ENCODE measurements around the gene ARL15.
"Not testable (repeated sequence)": the region's sequence is repeated elsewhere in the genome, so short reads cannot be mapped to it uniquely, and the experiment has no call there.

ARL15 gene

DNA sequence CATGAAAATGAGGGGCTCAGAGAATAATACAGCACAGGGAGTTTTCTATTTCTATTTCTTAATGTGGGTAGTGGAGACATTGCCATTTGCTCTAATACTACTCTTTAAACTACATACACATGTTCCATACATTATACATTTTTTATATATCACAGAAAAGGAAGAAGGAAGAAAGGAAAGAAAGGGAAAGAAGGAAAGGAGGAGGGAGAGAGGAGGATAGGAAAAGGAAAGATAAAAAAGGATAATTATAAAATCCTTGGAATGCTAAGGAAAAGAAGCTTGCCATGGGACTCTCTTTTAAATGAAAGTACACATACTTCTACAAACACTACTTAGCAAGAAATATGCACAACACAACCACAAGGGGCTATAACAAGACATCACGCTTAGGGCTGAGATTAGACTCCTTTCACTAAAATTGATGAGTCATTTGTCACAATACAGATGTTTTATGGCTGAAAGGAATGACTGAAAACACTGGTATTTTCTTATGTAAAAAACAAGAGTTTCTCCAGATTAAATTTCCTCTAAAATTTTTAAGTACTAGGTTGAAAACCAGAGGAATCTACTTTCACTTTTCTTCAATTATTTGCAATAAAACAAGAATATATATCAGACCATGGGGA lies 219.8 kb downstream of the ARL15 start:
- DNase-seq (ENCODE audit: low spot score), result peak; percentile 34

DNA sequence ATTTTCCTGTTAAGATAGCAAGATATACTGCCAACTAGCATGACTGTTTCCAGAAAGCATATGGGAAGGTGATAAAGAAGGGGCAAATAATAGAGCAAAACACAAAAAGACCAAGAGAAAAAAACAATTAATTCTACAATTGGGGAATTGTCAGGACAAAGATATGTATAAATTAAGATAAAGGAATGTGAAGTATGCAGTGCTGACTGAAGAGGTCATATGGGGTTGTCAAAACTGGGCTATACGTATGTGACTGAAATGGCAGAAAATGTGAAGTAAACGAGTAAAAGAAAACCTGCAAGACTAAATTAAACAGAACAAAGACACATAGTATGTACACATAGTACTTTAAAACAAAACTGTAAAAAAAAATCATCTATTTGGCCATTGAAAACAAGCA lies 222.3 kb downstream of the ARL15 start:
- DNase-seq (ENCODE audit: low spot score), result no peak

DNA sequence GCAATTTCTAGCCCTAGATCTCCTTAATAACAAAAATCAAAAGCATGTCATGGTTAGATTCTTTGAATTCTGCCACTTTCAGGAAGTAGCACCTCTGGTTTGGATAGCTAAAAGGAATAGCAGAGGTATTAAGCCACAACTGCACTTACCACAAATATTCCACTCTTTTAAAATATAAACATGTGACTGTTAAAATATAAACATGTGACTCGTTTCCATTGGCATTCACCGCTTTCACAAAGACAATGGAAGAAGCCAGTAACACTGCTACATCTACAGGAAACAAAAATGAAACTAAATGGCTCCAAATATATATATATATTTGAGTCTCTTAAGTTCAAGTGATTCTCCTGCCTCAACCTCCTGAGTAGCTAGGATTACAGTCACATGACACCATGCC lies 222.9 kb downstream of the ARL15 start:
- DNase-seq (ENCODE audit: low spot score), result peak; percentile 33

DNA sequence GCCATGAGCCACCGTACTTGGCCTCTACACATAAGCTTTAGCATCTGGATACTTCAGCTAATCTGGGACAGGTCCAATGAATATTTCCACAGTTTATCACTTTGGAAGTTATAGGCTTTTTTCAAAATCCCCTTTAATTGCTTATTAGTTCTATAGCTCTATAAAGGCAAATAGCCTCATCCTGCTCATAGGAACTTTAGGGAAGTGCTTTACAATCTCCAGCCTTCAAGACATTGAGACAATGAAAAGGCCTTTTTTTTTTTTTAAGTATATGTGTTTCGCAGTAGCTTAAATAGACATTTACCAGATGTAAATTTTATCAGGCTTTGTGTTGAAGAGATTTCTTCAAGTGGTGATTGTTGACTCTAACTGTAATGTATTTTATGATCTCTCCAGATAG lies 224.2 kb downstream of the ARL15 start:
- DNase-seq (ENCODE audit: low spot score), result no peak

DNA sequence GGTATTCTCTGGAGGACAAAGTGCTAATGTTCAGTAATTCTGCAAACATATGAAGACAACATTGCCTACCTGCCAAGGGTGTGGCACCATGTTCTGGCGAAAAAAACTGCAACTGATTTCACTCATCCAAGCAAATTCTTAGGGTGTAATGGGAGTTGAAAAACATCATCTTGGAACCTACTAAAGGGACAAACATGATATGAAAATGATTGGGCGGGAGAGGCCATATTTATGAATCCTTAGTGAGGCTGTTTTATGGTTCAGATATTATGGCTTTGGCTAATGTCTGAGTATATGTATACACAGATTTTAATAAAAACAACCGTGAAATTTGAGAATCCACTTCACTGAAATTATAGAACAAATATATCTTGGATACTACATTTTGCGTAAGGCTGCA lies 225.7 kb downstream of the ARL15 start:
- no peak for DNase-seq (ENCODE audit: low spot score)

DNA sequence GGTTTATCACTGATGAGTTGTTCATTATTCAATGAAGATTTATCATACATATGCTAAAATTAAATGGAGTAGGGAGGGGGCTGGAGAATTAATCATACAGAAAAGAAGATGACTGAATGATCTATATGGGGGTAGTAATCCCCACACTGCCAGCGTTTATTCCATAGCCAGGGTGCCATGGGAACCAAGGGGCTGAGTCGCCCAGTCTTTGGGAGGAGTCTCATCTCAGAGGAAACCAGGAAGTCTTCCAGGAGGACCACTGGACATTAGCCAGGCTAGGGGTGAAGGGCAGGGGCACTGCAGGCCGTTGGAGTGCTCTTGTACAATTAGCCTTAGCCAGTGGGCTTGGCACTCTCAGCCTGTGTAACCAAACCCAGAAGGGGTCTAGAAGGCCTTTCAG lies 226.5 kb downstream of the ARL15 start:
- no peak for DNase-seq (ENCODE audit: low spot score)

DNA sequence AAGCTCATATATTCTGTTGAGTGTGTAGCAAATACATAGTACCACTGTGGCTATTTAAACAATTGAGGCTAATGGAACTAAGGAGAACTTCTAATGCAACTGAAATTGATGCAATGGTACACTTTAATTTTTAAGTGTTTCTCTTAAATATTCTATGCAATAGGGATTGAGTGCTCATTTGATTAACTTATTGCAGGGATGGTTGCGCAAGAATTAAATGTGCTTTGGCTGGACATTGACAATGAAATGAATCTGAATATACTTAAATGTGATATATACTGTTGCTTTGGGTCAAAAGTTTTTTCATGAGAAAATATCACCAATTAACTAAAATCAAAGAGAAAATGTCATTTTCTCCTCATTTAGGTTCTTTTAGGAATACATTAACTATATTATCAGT lies 227.1 kb downstream of the ARL15 start:
- no peak for DNase-seq (ENCODE audit: low spot score)

DNA sequence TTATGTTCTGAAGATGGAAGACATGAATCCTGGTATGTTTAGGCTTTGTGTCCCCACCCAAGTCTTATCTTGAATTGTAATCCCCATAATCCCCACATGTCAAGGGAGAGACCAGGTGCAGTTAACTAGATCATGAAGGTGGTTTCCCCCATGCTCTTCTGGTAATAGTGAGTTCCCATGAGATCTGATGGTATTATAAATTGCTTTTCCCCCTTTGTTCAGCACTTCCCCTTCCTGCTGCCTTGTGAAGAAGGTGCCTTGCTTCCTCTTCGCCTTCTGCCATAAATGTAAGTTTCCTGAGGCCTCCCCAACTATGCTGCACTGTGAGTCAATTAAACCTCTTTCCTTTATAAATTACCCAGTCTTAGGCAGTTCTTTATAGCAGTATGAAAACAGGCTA lies 229.0 kb downstream of the ARL15 start:
- DNase-seq (ENCODE audit: low spot score), result no peak

DNA sequence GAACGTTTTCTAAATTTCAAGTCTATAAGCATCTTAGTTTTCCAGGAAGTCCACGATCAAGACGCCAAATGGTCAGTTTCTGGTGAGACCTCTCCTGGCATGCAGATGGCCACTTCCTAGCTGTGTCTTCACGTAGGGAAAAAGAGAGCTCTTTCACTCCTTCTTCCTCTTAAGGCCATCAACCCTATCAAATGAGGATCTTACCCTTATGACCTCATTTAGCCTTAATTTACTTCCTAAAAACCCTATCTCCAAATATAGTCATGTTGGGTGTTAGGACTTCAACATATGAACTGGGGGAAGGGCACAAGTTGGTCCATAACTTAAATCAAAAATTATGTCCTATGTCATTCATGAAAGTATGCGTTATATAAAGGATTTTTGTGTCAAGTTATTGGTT lies 229.5 kb downstream of the ARL15 start:
- DNase-seq (ENCODE audit: low spot score), result no peak

DNA sequence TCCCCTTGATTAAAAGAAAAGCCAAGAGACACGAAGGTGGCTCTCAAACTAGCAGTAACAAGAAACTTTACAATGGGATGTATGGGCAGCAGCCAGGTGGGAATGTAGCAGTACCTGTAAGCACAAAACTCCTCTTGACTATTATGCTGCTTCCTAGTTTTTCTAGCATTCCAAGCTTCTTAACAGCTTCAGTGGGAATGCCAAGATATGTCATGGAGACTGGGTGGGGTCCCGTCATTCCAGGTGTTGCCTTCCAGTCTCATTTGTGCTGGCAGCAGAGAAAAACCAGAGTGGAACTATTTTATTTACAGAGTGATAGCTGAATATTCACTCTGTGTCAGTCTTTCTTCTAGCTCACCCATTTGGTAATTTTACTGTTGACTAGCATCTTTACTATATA lies 236.6 kb downstream of the ARL15 start:
- no peak for DNase-seq (ENCODE audit: low spot score)

DNA sequence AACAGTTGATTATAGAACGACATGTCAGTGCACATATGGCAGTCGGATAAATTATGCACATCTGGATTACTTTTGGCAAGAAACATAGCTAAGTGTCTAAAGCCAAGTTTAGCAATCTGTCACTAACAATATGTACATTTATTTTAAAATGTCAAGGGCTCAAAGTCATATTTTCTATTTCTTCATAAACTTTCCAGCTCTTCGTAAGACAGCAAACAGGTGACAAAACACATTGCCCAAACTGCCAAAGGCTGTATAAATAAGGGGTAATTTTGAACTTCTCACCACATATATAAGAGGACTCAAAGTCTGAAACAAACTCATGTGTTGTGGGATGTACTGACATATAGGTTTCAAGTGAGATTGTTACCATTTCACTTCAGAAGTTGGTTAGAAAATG lies 237.2 kb downstream of the ARL15 start:
- DNase-seq (ENCODE audit: low spot score), result no peak

DNA sequence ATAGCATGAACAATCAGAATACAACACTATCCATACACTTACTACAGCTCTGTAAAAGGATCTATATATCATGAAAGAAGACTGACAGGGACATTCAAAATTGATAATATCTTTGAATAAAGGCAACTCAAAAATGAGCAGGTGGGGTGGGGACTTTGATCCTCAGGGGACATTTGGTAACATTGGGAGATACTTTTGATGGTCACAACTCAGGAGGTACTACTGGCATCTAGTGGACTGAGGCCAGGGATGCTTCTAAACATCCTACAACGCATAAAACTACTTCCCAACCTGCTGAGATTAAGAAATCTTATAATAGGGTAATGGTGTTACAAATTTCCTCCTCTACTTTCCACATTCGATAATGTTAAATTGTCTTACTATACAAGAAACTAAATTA lies 243.9 kb downstream of the ARL15 start:
- no peak for DNase-seq (ENCODE audit: low spot score)

DNA sequence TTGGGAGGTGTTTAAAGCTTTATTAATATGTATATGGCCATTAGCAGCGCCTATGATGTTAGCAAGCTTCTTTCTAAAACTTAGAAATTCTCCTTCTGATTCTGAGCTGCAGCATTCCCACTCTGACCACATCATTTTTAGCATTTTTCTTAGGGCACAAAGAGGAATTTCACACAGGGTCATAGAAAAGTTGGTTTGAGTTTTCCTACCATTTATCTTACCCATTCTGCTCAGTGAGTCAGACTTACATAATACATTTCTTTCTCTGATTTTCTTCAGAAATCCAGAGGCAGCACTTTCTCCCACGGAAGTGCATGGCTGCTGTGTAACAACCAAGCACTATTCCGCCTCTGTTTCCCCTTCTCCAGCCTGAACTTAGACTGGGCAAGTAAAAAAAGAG lies 246.6 kb downstream of the ARL15 start:
- peak; percentile 66 for DNase-seq (ENCODE audit: low spot score)

DNA sequence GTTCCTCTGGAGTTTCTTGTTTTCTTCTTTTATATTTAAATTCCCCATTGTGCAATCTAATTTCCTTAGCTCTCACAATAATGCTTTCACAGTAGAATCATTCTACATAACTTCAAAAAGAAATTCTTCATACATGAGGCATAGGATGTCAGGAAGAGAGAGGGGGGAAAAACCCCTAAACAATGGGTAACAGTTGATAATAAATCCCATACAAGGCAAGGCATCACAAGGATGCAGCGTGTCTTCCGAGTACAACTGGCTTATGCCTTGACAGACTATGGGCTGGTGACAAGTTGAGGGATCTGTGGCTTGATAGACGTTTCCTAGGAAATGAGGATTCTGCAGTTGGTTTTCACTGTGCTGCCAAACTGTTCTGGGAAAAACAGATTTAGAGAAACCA lies 247.4 kb downstream of the ARL15 start:
- DNase-seq (ENCODE audit: low spot score), result peak; percentile 18

DNA sequence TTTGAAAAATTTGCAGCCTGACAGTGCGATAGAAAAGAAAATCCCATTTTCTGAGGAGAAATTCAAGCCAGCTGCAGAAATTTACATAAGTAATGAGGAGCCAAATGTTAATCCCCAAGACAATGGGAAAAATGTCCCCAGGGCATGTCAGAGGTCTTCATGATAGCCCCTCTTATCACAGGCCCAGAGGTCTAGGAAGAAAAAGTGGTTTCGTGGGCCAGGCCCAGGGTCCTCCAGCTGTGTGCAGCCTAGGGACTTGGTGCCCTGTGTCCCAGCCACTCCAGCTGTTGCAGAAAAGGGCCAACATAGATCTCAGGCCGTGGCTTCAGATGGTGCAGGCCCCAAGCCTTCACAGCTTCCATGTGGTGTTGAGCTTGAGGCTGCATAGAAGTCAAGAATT lies 249.5 kb downstream of the ARL15 start:
- not testable (repeated sequence) for DNase-seq (ENCODE audit: low spot score)

DNA sequence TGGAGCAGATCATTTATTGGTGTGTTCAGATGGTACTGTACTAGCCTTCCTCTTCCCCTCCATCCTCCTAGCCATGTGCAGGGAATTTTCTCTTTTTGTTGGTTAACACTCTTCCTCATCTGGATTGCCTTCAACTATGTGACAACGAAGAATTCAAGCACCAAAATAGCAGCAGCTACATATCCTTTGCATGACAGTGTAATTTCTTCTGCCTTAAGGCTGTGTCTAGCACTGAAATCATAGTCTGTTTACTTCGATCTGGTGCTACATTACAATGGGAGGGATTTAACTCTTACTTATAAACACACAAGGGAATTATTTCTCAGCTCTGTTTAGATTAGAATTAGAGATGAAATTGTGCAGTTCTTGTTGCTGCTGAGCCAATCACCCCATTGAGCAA lies 260.4 kb downstream of the ARL15 start:
- peak; percentile 26 for DNase-seq (ENCODE audit: low spot score)

DNA sequence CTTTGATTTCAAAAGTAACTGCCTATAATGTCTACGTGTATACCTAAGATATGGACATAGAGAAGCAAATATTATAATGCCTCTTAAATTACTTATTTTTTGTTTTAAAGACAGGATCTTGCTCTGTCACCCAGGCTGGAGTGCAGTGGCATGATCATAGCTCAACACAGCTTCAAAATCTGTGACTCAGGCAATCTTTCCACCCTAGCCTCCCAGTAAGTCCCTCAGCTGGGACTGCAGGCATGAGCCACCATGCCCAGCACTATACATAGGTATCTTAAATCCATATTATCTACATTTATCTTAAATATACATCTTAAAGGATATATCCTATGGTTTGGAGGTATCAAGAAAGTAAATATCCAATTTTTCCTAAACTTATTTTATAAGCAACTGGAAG lies 261.2 kb downstream of the ARL15 start:
- DNase-seq (ENCODE audit: low spot score), result peak; percentile 15

DNA sequence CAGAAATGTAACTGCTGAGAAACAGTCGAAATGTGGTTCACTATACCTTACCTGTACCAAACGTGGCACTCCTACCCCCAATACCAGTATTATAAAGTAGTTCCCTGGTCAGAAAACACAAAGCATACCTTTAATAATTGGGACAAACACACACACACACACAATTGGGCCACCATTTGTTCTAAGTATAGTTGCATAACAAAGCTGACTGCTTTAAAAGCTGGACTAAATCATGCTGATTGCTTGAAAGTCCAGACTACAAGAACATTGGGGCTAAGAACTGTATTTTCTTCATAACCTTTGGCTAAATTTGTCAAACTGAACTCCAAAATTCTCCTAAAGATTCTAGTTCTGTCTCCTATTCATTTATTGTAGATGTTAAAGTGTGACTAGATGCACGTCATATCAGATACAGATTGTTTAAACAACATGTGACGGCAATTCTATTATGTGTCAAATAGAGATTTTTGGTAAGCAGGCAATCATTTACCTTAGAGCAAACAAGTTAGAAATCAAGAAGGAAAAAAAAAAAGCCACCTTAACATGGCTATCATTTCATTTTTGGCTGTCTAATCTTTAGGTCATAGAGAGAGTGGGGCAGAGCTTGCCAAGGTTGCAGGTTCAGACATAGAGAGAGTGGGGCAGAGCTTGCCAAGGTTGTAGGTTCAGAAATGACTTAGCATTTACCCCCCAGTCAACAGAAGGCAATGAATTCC lies 265.1 kb downstream of the ARL15 start:
- DNase-seq (ENCODE audit: low spot score), result no peak

DNA sequence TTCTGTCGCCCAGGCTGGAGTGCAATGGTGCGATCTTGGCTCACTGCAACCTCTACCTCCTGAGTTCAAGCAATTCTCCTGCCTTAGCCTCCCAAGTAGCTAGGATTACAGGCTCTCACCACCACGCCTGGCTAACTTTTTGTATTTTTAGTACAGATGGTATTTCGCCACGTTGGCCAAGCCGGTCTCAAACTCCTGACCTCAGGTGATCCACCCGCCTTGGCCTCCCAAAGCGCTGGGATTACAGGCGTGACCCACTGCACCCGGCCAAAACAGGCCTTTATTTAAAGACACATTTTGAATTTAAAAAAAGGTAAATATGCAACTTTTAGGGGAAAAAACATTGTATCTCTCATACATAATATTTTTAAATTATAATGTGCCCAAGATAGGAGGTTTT lies 266.1 kb downstream of the ARL15 start:
- not testable (repeated sequence) for DNase-seq (ENCODE audit: low spot score)

DNA sequence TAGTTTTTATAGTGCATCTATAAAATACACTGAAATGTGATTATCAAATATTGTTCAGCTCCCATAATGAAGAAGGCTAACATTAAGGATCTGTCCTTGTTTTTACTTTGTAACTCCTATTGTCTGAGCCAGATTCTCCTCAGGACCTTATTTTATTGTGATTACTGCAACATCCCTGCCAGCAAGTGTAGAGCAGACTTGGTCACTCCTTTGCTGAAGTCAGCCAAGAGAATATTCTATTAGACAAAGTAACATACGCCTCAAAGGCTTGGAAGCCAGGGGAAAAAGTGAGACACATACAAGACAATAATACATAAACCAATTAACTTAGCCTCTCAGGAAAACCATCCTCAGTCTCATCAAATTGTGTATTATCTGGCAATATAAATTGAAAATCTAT lies 269.6 kb downstream of the ARL15 start:
- no peak for DNase-seq (ENCODE audit: low spot score)

DNA sequence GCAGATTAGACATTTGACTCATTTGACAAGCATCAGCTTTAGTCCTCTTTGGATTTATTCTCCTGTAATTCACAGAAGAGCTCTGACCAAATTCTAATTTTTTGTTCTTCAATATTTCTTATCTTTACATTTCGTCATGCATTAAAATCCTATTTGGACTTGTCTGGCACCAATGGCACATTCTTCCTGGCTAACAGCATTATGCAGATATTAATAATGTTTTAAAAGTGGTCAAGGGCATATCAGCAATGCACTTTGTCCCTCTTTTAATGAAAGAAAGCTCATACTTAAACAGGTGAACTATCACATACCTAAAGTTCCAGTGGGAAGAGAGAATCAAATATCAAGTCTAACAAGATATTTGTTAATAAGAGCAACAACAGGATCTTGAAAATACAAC lies 270.4 kb downstream of the ARL15 start:
- no peak for DNase-seq (ENCODE audit: low spot score)

DNA sequence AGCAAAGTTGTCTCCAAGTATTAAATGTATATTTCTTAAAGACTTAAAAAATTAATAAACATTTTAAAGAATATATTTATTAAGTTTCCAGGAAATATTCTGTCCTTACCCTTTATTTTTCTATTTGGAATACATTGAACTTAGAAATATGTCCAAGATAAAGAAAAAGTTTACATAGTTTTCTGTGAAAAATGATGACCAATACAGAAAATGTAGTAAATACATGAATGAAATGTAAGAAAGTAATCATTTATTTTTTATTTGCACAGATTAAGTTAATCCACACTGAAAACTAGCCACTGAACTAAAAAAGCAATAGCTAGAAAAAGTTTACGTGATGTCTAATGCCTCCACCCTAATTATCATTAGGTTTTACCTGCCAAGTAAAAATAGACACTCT lies 273.2 kb downstream of the ARL15 start:
- DNase-seq (ENCODE audit: low spot score), result no peak

DNA sequence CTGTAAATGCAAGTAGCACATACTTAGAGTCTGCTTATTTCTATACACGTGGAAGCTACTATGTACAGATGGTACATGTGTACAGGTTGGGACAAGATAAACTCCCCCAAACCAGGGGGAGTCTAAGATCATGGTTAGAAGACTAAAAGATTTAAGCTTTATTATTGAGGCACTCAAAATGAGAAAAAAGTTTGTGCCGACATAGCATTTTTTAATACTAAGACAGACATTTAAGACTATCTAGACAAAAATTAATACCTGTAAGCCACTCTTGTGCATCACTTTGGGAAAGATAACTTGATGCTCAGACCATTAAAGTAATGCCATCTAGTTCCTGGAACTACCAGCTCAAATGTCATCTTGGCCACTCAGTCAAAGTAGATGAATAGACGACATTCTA lies 279.4 kb downstream of the ARL15 start:
- no peak for DNase-seq (ENCODE audit: low spot score)

DNA sequence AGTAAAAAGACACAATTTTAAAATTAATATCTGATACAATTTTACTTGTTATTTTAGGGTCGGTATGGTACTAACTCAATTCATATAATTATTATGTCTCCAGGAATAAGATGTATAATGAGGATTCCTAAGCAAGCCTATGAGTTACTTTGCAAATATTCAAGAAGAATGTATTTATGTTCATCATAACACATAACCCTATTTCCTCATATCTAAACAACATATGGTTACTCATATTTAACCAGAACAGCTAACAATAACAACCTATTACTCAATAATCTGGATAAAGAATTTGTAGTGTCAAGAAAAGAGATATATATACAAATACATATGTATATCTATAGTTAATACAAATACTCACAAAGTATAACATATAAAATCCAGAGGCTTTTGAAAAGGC lies 285.9 kb downstream of the ARL15 start:
- peak; percentile 36 for DNase-seq (ENCODE audit: low spot score)

All from hepatic stellate cell (primary cell).